Motor neuron (in vitro differentiated cells): ENCODE data around the gene RNU6-9. TPM values are rescaled to one million over a fixed set of nuclear protein-coding genes. Genes with fewer than 3 reads are reported as not detected.
A peak's percentile ranks its signal among the peaks of the same experiment; 100 is the strongest.
"Not testable (repeated sequence)": the region's sequence is repeated elsewhere in the genome, so short reads cannot be mapped to it uniquely, and the experiment has no call there.

ENCODE experiments used
- ATAC-seq, 8 experiments: fragments of 200-7000 bp; cut with Tn5 transposase; replicated peaks in 6 of 8; 2 replicates each; pipeline ENCODE4 v1.8.0; 2021; ENCODE audit warnings: mild to moderate bottlenecking in 8 of 8, moderate library complexity in 8 of 8
- H3K27ac ChIP-seq, 2 donors: fragments of 250-450 bp; sonication (Bioruptor Pico); 2 replicates each; pipeline ENCODE4 v1.9.0; 2021; ENCODE audit warnings: antibody characterized with exemption in 2 of 2, mild to moderate bottlenecking in 2 of 2, moderate library complexity in 1 of 2
- H3K4me1 ChIP-seq, 2 donors: fragments of 250-450 bp; sonication (Bioruptor Pico); replicated peaks in 1 of 2; 2 replicates each; pipeline ENCODE4 v1.6.1; 2021; ENCODE audit warnings: antibody characterized with exemption in 2 of 2, mild to moderate bottlenecking in 2 of 2, moderate library complexity in 1 of 2
- H3K4me3 ChIP-seq, 5 donors: fragments of 250-450 bp; sonication (Bioruptor Pico); 2 replicates each; pipeline ENCODE4 v1.9.0; 2021; ENCODE audit warnings: antibody characterized with exemption in 5 of 5, mild to moderate bottlenecking in 5 of 5, moderate library complexity in 4 of 5
- WGBS, 10 experiments: fragments of 450-650 bp; shearing (Covaris generic); methylation state at CpG; one replicate each; pipeline ENCODE4 v1.0.0; 2022; 5-methylcytosine and 5-hydroxymethylcytosine counted together
- in situ Hi-C, 9 experiments: fragments of 400-800 bp; cut with MboI; loops; one replicate each; pipeline ENCODE4 v1.15.0; 2021; ENCODE audit warnings: low sequenced_read_pairs in 9 of 9, low pct_unique_long_range_greater_than_20kb in 2 of 9; ENCODE audit not compliant: unreplicated experiment in 9 of 9
- total RNA-seq, 8 experiments: library from RNA; unstranded; fragments of 300-600 nt; gene quantifications; 2 replicates each; pipeline versions ENCODE4 v1.2.3 to v1.2.4, GENCODE V29; 2022

The RNU6-9 gene
- total RNA-seq, 8 experiments from 2014 or later, result under 0.01 TPM; not detected in 7

DNA sequence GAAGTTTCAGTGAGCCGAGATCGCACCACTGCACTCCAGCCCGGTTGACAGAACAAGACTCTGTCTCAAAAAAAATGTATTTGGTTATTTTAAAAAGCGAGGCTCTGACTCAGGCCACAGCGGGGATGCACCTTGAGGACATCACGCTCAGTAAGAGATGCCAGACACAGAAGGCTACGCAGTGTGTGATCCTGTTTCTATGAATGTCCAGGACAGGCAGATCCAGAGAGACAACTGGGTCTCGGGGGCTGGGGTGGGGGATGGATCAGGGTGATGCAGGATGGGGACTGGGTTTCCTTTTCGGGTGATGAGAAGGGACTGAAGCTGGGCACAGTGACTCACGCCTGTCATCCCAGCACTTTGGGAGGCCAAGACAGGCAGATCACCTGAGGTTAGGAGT lies 5.7 kb upstream of the RNU6-9 start:
- Histone ChIP-seq H3K27ac (no peak overlapping the region), H3K4me3 (no peak overlapping the region), H3K4me1 (peaks cover 0 to 3% of the 10 kb centered on the region in 2 donors)
- no peak for ATAC-seq
- in situ Hi-C loops, result no loop called here
- WGBS, 10 experiments, result 80 to 86% (median 80%) methylated on average over 1 to 2 of the region's 10 CpGs; no CpG with 5 or more reads in 6 of the 10 experiments

DNA sequence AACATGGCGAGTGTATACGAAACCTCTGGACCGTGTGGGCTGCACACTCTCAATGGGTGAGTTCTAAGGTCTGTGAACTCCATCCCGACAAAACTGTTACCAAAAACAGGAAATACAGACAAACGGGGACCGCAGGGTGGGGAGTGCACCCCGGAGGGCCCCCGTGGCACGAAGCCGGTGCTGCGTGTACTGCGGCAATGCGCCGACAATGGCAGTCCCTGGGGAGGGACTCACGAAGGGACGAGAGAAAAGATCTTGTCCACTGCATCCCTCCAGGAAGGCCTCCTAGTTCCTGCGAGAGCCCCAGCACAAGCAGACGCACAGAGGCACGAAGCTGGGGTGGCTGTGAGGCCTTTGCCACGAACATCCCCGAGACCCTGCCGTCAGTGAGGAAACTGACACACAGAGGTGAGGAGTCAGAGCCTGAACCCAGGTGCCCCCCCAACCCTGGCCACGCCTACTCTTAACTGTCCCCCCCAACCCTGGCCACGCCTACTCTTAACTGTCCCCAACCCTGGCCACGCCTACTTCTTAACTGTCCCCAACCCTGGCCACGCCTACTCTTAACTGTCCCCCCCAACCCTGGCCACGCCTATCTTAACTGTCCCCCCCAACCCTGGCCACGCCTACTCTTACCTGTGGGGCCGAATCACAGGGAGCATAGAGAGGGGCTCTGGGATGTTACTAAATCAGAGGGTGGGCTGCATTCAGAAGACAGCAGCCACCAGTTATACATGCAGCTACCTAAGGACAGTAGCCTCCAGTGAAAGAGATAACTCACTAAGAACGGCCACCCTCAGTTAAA lies 4.5 kb upstream of the RNU6-9 start:
- in situ Hi-C loops, result no loop called here
- Histone ChIP-seq H3K4me3 (no peak overlapping the region), H3K4me1 (peaks cover 0 to 3% of the 10 kb centered on the region in 2 donors), H3K27ac (no peak overlapping the region)
- no peak for ATAC-seq
- WGBS, 10 experiments, result 92 to 98% (median 94%) methylated on average over 9 to 18 of the region's 30 CpGs; no CpG with 5 or more reads in 5 of the 10 experiments

DNA sequence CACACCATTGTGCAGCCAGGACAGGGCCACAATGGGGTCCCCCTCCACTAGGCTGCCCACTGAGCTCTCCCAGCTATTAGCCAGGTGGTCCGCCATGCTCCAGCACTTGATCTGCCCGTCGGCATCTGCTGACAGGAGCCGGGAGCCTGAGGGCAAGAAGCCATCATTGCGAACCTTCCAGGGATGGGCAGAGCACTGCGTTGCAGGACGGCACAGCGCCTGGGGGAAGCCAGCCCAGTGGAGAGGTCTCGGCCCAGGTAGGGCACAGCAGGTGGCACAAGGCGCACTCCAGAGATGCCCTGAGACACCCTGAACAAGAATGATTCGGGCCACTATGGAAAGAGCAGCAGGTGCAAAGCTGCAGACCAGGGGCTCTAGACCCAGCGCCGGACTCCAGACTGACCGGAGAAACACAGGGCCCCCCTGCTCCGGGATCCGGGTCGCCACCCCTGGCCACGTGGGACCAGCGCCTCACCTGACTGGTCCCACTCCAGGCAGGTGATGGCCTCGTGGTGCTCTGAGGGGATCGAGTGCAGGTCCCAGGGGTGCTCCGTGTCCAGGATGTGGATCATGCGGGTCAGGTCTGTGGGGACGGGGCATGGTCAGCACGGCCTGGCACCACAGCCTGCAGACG lies 3.5 kb upstream of the RNU6-9 start:
- in situ Hi-C loops, result no loop called here
- ATAC-seq, result no peak
- 89 to 97% (median 90%) methylated on average over 2 to 8 of the region's 26 CpGs; no CpG with 5 or more reads in 5 of the 10 experiments for WGBS, 10 experiments
- Histone ChIP-seq H3K4me3 (no peak overlapping the region), H3K4me1 (peaks cover 0 to 3% of the 10 kb centered on the region in 2 donors), H3K27ac (no peak overlapping the region)

DNA sequence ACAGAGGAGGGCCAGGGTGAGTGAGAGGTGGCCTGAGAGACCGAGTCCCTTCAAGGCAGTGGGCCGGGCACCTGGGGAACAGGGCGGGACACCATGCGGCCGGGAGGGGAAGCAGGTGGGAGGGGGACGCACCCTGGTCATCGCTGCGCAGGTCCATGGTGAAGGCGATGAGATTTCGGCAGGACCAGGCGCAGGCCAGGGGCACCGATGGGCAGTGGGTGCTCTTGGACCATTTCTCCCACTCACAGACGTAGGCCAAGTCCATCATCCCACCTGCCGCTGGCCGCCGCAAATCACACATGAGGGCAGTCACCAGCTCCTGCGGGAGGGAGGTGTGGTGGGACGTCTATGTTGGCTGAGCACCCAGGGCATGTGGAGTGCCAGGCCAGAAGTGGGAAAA lies 2.5 kb upstream of the RNU6-9 start:
- in situ Hi-C loops, result no loop called here
- no CpG with 5 or more reads among the region's 18 CpGs for WGBS, 10 experiments
- Histone ChIP-seq H3K4me3 (no peak overlapping the region), H3K27ac (no peak overlapping the region), H3K4me1 (peaks cover 0 to 3% of the 10 kb centered on the region in 2 donors)
- no peak for ATAC-seq

DNA sequence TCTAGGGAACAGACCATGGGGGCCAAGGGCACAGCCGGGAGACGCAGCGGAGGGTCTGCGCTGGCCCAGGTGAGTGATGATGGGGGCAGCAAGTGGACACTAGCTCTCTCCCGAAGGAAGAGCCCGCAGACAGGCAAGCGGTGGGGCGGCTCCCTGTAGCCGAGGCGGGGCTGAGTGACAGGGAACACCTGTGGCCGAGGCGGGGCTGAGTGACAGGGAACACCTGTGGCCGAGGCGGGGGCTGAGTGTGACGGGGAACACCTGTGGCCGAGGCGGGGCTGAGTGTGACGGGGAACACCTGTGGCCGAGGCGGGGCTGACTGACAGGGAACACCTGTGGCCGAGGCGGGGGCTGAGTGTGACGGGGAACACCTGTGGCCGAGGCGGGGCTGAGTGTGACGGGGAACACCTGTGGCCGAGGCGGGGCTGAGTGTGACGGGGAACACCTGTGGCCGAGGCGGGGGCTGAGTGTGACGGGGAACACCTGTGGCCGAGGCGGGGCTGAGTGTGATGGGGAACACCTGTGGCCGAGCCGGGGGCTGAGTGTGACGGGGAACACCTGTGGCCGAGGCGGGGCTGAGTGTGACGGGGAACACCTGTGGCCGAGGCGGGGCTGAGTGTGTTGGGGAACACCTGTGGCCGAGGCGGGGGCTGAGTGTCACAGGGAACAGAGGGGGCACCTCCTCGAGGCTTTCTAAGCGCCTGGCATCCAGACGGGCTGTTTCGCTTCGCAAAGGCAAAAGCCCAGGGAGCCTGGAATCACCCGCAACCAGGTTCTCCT lies 1.7 kb upstream of the RNU6-9 start:
- H3K4me1 ChIP-seq, in situ Hi-C loops, ATAC-seq, H3K27ac ChIP-seq: not testable (repeated sequence)
- H3K4me3 ChIP-seq, result peak overlapping the region; percentile 96 to 100 (median 99)
- no CpG with 5 or more reads among the region's 50 CpGs for WGBS, 10 experiments

DNA sequence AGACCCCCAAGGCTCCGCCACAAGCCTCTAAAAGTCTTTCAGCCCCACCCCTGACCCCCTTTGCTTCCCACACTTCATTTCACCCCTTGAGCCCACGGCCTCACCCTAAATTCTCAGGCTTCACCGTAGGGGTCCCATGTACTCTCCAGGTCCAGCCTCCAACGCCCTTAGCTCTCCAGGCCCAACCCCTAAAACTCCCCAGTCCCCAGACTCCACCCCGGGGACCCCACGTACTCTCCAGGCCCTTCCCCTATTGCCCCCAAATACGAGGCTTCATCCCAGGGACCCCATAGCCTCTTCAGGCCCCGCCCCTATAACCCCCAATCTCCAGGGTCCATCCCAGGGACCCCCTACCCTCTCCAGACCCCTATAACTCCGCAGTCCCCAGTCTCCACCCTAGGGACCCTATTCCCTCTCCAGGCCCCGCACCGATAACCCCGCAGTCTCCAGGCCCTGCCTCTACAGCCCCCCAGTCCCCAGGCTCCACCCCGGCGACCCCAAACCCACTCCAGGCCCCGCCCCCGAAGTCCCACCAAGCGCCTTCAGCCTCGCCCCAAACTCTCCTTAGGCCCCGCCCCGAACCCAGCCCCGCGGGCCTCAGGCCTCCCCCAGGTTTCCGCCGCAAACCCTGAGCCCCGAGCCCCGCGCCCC lies 916 bp upstream of the RNU6-9 start:
- Histone ChIP-seq H3K4me3 (peak overlapping the region; percentile 96 to 100 (median 99)), H3K4me1 (no peaks in the 10 kb centered on the region), H3K27ac (peak overlapping the region; percentile 98 to 99)
- no CpG with 5 or more reads among the region's 27 CpGs for WGBS, 10 experiments
- peak in 2 of 8 experiments; percentile 9 to 44 for ATAC-seq
- in situ Hi-C loops, result no loop called here

DNA sequence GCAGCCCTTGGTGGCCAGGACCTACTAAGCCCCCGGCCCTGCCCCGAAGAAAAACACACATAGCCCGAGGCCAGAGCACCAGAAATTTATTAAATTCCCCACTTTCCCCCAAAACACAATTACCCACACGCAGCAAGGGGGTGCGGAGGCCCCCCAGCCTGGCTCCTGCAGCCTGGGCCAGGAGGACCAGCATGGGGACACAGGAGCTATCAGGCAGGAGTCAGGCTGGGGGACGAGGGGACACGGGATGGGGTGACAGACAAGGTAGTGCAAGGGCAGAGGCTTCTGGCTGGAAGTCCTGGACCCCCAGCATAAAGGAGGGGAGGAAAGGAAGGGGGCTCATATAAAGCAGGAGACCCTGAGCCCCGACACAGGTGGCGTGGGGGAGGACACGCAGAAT lies 3.1 kb downstream of the RNU6-9 start:
- H3K4me3 ChIP-seq, result no peak overlapping the region
- in situ Hi-C loops, result no loop called here
- no peak overlapping the region for H3K27ac ChIP-seq
- ATAC-seq, result no peak
- H3K4me1 ChIP-seq, result peaks cover 11 to 19% of the 10 kb centered on the region in 2 donors
- 93 to 100% (median 100%) methylated on average over 2 to 5 of the region's 10 CpGs; no CpG with 5 or more reads in 6 of the 10 experiments for WGBS, 10 experiments

DNA sequence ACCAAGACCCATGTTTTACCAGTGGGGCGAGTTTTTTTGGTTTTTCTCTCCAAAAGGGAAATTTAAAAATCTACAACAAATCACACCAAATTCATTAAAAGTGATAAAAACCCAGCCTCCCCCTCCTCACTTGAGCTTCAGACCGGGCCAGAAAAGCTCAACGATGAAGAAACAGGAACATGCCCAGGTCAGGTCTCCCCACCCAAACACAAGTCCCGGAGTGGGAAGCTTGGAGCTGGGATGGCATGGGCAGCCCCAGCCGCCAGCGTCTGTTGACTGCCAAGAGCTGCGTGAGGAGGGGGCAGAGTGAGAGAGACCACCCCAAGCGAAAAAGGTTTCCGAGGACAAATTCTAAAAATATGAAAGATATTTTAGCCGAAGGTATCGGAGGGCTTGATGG lies 3.7 kb downstream of the RNU6-9 start:
- Histone ChIP-seq H3K4me3 (no peak overlapping the region), H3K27ac (no peak overlapping the region), H3K4me1 (peaks cover 11 to 19% of the 10 kb centered on the region in 2 donors)
- in situ Hi-C loops, result no loop called here
- 80 to 100% (median 96%) methylated on average over 1 to 7 of the region's 11 CpGs; no CpG with 5 or more reads in 3 of the 10 experiments for WGBS, 10 experiments
- ATAC-seq, result no peak

DNA sequence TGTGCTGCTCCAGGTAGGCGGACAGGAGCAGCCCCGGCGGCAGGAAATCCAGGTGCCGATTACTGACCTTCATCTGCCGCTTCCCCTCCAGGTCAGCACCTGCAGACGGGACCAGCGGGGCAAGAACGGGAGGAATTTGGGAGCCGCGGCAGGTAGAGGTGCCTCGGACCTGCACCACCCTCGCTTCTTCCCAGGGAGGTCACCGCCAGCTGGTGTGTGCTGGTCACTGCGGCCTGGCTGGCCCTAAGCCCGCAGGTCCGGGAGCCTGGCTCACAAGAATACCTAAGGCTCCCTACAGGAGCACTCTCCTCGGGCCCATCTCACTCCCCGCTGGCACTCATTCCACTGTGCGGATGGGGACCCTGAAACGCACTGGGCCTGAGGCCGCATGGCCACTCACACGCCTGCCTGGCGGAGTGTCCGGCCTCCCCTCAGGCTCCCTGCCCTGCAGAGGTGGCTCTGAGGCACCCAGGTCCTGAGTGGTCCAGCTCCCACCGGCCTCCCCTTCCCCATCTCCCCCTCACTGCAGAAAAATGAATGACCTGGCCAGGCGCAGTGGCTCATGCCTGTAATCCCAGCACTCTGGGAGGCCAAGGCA lies 4.3 kb downstream of the RNU6-9 start:
- H3K4me1 ChIP-seq, result peaks cover 12 to 21% of the 10 kb centered on the region in 2 donors
- in situ Hi-C loops, result no loop called here
- H3K4me3 ChIP-seq, result no peak overlapping the region
- ATAC-seq, result no peak
- 80 to 83% (median 82%) methylated on average over 1 to 2 of the region's 26 CpGs; no CpG with 5 or more reads in 7 of the 10 experiments for WGBS, 10 experiments
- H3K27ac ChIP-seq, result no peak overlapping the region

DNA sequence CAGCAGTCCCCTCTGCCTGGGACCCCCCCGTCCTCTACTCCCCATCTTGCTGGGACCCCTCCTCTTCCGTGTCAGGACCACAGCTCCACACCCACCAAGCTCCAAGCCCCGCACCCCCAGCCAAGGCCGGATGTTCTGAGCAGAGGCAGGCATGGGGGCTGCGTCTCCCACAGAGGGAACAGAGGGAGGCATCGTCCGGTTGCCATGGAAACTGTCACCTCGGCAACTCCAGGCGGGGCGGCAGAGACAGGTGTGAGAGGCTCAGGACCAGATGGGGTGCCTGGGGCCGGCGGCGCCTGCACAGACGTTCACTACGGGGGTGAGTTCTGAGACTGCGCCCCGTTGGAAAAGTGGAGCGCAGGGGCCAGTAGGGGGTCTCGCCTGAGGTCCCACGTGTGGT lies 5.4 kb downstream of the RNU6-9 start:
- H3K4me3 ChIP-seq, result no peak overlapping the region

DNA sequence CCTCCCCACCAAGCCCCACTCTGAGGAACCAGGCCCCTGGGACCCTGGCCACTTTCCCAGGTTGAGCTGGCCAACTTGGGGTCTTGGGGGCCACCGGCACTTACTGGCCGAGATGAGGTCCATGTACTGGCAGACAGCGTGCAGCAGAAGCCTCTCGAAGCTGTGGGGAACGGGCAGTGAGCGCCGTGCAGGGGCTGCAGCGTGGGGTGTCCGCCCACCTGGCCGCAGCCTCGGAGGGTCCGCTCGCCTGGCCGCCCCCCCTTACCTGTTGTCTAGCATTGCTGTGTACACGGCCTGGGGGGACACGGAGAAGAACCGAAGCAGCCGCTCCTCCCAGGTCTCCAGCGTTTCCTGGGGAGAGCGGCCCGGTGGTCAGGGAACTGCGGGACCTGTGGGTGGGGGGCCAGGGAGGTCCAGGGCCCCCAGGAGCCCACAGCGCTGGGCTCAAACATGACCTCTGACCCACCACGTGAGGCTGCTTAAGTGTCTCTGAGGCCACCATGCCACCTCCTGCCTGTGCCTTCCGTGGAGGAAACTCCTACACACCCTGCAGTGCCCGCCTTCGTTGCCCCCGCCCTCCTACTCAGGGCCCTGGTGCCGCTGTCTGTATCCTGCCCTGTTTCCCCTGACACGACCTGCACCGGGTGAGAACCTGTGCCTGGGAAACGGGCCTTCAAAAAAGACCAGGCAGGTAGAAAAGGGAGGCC lies 6.2 kb downstream of the RNU6-9 start:
- in situ Hi-C loops, result loop anchor here in 1 of 9 experiments (25.0 kb wide), 2 partner anchors 137 to 237 kb away; partner anchors contain the start of genes MISP and RNF126
- H3K4me1 ChIP-seq, result peaks cover 22 to 32% of the 10 kb centered on the region in 2 donors
- H3K27ac ChIP-seq, result peak overlapping the region in 1 of 2 donors; percentile 17
- H3K4me3 ChIP-seq, result no peak overlapping the region
- 62 to 100% (median 68%) methylated on average over 1 to 7 of the region's 32 CpGs; no CpG with 5 or more reads in 6 of the 10 experiments for WGBS, 10 experiments
- ATAC-seq, result no peak

More for the DNA sequence above, 5.4 kb downstream of the RNU6-9 start:
- Histone ChIP-seq H3K4me1 (peaks cover 22 to 32% of the 10 kb centered on the region in 2 donors), H3K27ac (peak overlapping the region in 1 of 2 donors; percentile 17)
- peak in 5 of 8 experiments; percentile 58 to 73 (median 66) for ATAC-seq
- in situ Hi-C loops, result no loop called here
- WGBS, 10 experiments, result 12% methylated on average over 10 of the region's 20 CpGs; no CpG with 5 or more reads in 9 of the 10 experiments

DNA sequence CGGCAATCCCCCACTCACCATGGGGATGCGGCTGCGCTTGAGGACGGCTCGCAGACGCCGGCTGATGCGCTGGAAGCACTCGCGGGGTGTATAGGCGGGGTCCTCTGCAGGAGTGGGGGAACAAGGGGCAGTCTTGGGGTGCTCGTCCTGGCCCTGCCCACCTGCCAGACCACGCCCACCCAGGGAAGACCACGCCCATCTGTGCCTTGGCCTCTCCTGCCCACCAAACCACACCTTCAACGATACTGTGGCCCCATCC lies 6.7 kb downstream of the RNU6-9 start:
- in situ Hi-C loops, result loop anchor here in 1 of 9 experiments (25.0 kb wide), 2 partner anchors 138 to 238 kb away; partner anchors contain the start of genes MISP and RNF126
- H3K4me3 ChIP-seq, result no peak overlapping the region
- ATAC-seq, result no peak
- no peak overlapping the region for H3K27ac ChIP-seq
- 95 to 100% methylated on average over 1 to 4 of the region's 15 CpGs; no CpG with 5 or more reads in 8 of the 10 experiments for WGBS, 10 experiments
- peaks cover 22 to 32% of the 10 kb centered on the region in 2 donors for H3K4me1 ChIP-seq
